Panc1 (cell line): ENCODE data around the gene FIBIN.

Source experiments
- CTCF ChIP-seq: fragments of 450-650 bp; IDR thresholded peaks from 2 replicates; pipeline ENCODE4 v1.5.1; 2017; ENCODE audit warnings: mild to moderate bottlenecking
- POLR2AphosphoS5 ChIP-seq: IDR thresholded peaks from 2 replicates; pipeline ENCODE4 v1.6.1; 2012; ENCODE audit warnings: mild to moderate bottlenecking, low read depth, low read length, moderate library complexity
- REST ChIP-seq, 2 experiments: IDR thresholded peaks; 2 replicates each; pipeline ENCODE4 v1.6.1; 2011 to 2012; ENCODE audit warnings: low read depth in 2 of 2, control low read depth in 1 of 2, low read length in 1 of 2, mild to moderate bottlenecking in 1 of 2, moderate library complexity in 1 of 2; ENCODE audit not compliant: insufficient read depth in 1 of 2
- SIN3A ChIP-seq: IDR thresholded peaks from 2 replicates; pipeline ENCODE4 v1.6.1; 2012; ENCODE audit warnings: low read depth, mild to moderate bottlenecking, low read length, moderate library complexity, borderline replicate concordance; ENCODE audit not compliant: insufficient read depth
- TCF7L2 ChIP-seq: IDR thresholded peaks from 2 replicates; pipeline ENCODE4 v1.6.1; 2011; ENCODE audit warnings: mild to moderate bottlenecking, low read depth, low read length, inconsistent platforms

- TF ChIP-seq CTCF (no peak), SIN3A (no peak), REST (IDR thresholded peaks at IDR 0.05; ENCODE audit: insufficient read depth in 1 of 2, low read depth in 2 of 2, low read length in 1 of 2) (no peak), POLR2AphosphoS5 (no peak), TCF7L2 (no peak)
Measured at GRCh38 chr11:26947904-26948639, 45.8 kb upstream of the FIBIN start.
